Esophagus muscularis mucosa (tissue), 4 donors: ENCODE results near the gene AKAP13.

ENCODE experiments used
- EP300 ChIP-seq: sonication (generic); formaldehyde crosslinking; IDR thresholded peaks from one replicate; pipeline ENCODE4 v1.6.1; 2017; ENCODE audit warnings: antibody characterized with exemption
- POLR2A ChIP-seq: fragments of 450-650 bp; IDR thresholded peaks from one replicate; pipeline ENCODE4 v1.6.1; 2017; ENCODE audit warnings: antibody characterized with exemption, moderate library complexity, mild to moderate bottlenecking, low read depth
- POLR2AphosphoS5 ChIP-seq, 2 donors: sonication (generic); formaldehyde crosslinking; IDR thresholded peaks; one replicate each; pipeline ENCODE4 v1.6.1; 2017; ENCODE audit warnings: antibody characterized with exemption in 2 of 2
- TF ChIP-seq, protein P1 (sequence below), 3 experiments: fragments of 200-600 bp in 2 of 3; fragments of 450-650 bp in 1 of 3; sonication (generic) in 2 of 3; IDR thresholded peaks; one replicate each; pipeline ENCODE4 v1.5.1; 2017 to 2019; ENCODE audit warnings: antibody characterized with exemption in 3 of 3, mild to moderate bottlenecking in 2 of 3, moderate library complexity in 1 of 3

DNA sequence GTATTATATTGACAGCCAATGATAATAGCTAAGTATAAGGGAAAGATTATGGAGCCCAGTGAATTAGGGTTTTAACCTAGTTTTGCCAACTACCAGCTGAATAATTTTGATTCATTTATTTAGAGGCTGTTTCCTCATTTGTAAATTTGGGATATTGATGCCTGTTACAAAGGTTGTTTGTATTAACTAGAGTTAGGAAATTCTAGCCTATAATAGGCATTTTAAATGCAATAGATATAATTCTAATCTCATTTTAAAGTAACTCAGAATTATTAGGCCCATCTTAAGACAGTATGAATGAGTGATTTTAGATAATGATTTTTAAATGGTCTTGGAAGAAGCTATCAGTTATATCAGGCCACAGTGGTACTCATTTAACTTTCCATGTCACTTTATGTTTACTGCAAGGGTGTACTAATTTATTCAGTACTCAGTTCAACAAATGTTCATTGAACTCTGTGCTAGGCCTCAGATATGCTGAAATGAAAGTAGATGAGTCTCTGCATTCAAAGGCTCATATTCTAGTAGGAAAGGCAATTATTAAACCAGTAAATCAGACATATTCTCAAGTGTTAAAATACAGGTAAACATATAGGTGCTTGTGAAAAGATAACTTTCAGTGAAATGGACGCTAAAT lies 213.5 kb downstream of the AKAP13 start:
- TF ChIP-seq, protein P1, sequence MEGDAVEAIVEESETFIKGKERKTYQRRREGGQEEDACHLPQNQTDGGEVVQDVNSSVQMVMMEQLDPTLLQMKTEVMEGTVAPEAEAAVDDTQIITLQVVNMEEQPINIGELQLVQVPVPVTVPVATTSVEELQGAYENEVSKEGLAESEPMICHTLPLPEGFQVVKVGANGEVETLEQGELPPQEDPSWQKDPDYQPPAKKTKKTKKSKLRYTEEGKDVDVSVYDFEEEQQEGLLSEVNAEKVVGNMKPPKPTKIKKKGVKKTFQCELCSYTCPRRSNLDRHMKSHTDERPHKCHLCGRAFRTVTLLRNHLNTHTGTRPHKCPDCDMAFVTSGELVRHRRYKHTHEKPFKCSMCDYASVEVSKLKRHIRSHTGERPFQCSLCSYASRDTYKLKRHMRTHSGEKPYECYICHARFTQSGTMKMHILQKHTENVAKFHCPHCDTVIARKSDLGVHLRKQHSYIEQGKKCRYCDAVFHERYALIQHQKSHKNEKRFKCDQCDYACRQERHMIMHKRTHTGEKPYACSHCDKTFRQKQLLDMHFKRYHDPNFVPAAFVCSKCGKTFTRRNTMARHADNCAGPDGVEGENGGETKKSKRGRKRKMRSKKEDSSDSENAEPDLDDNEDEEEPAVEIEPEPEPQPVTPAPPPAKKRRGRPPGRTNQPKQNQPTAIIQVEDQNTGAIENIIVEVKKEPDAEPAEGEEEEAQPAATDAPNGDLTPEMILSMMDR (IDR thresholded peaks at IDR 0.05), result no peak
- TF ChIP-seq POLR2A, result no peak
- TF ChIP-seq EP300, result no peak
- TF ChIP-seq POLR2AphosphoS5 (IDR thresholded peaks at IDR 0.05), result no peak
